Activated CD8-positive, alpha-beta memory T cell treated with anti-CD3 and anti-CD28 coated beads for 1 hour (primary cell): Measurements from ENCODE around the gene CLMN.

ENCODE experiments used
- DNase-seq, 2 donors: peaks; one replicate each; pipeline ENCODE4 v3.0.0-alpha.2; 2020; ENCODE audit warnings: low read depth in 1 of 2; ENCODE audit errors: extremely low read depth in 1 of 2

Gene CLMN

GRCh38 chr14:95341564-95341963 is 21.9 kb upstream of the CLMN start:
- DNase-seq, result no peak

GRCh38 chr14:95341115-95341514 is 21.4 kb upstream of the CLMN start:
- DNase-seq, result no peak

- no peak for DNase-seq
Measured at GRCh38 chr14:95340201-95340697, 20.5 kb upstream of the CLMN start.

GRCh38 chr14:95339301-95339865 is 19.7 kb upstream of the CLMN start:
- DNase-seq, result no peak

- DNase-seq, result no peak
Measured at GRCh38 chr14:95338436-95338835, 18.7 kb upstream of the CLMN start.

GRCh38 chr14:95337041-95337595 is 17.4 kb upstream of the CLMN start:
- no peak for DNase-seq

GRCh38 chr14:95336192-95336760 is 16.6 kb upstream of the CLMN start:
- DNase-seq, result no peak

GRCh38 chr14:95335071-95335470 is 15.4 kb upstream of the CLMN start:
- DNase-seq, result no peak

- DNase-seq, result no peak
Measured at GRCh38 chr14:95334044-95334443, 14.3 kb upstream of the CLMN start.

- DNase-seq, result no peak
Measured at GRCh38 chr14:95332641-95333040, 12.9 kb upstream of the CLMN start.

- DNase-seq, result no peak
Measured at GRCh38 chr14:95331708-95332408, 12.2 kb upstream of the CLMN start.

GRCh38 chr14:95330591-95331370 is 11.1 kb upstream of the CLMN start:
- no peak for DNase-seq

GRCh38 chr14:95329941-95330340 is 10.2 kb upstream of the CLMN start:
- no peak for DNase-seq

GRCh38 chr14:95328729-95329503 is 9.2 kb upstream of the CLMN start:
- no peak for DNase-seq

- DNase-seq, result no peak
Measured at GRCh38 chr14:95327558-95328374, 8.1 kb upstream of the CLMN start.

- DNase-seq, result no peak
Measured at GRCh38 chr14:95326987-95327386, 7.3 kb upstream of the CLMN start.

- DNase-seq, result no peak
Measured at GRCh38 chr14:95323917-95324316, 4.2 kb upstream of the CLMN start.

- DNase-seq, result no peak
Measured at GRCh38 chr14:95323361-95323760, 3.7 kb upstream of the CLMN start.

- DNase-seq, result no peak
Measured at GRCh38 chr14:95322651-95323050, 2.9 kb upstream of the CLMN start.
